HEK293T (cell line): Measurements from ENCODE around the gene UBAC1.

Source experiments
- CTCF ChIA-PET: fragments of 350-600 bp; formaldehyde crosslinking; extraction: SDS; loops from one replicate; lab custom pipeline; 2021; ENCODE audit warnings: antibody characterized with exemption, inconsistent platforms; lab: Yijun Ruan, JAX
- POLR2A ChIA-PET: fragments of 350-600 bp; formaldehyde crosslinking; extraction: SDS; loops from one replicate; lab custom pipeline; 2020; ENCODE audit warnings: antibody characterized with exemption, inconsistent platforms; lab: Yijun Ruan, JAX
- DNase-seq: peaks from one replicate; pipeline ENCODE4 v3.0.0; 2012; ENCODE audit warnings: mixed read lengths; ENCODE audit errors: extremely low spot score
- ARNT ChIP-seq: fragments of 450-650 bp; IDR thresholded peaks from 2 replicates; pipeline ENCODE4 v1.6.1; 2017; ENCODE audit warnings: mild to moderate bottlenecking
- BHLHE40 ChIP-seq: fragments of 450-650 bp; IDR thresholded peaks from 2 replicates; pipeline ENCODE4 v1.6.1; 2016; ENCODE audit warnings: mild to moderate bottlenecking, moderate library complexity, borderline replicate concordance
- CTBP1 ChIP-seq: fragments of 450-650 bp; IDR thresholded peaks from 2 replicates; pipeline ENCODE4 v1.6.1; 2016; ENCODE audit warnings: borderline replicate concordance
- ELF4 ChIP-seq: fragments of 450-650 bp; IDR thresholded peaks from 2 replicates; pipeline ENCODE4 v1.6.1; 2017; ENCODE audit warnings: antibody characterized with exemption
- FOXA1 ChIP-seq: fragments of 450-650 bp; IDR thresholded peaks from 2 replicates; pipeline ENCODE4 v1.6.1; 2016; ENCODE audit warnings: mild to moderate bottlenecking
- FOXK2 ChIP-seq: fragments of 450-650 bp; IDR thresholded peaks from 2 replicates; pipeline ENCODE4 v1.6.1; 2016; ENCODE audit warnings: mild to moderate bottlenecking
- FOXM1 ChIP-seq: fragments of 450-650 bp; IDR thresholded peaks from 2 replicates; pipeline ENCODE4 v1.6.1; 2017; ENCODE audit warnings: mild to moderate bottlenecking, borderline replicate concordance
- HDGF ChIP-seq: fragments of 450-650 bp; IDR thresholded peaks from 2 replicates; pipeline ENCODE4 v1.6.1; 2017; ENCODE audit warnings: antibody characterized with exemption, borderline replicate concordance
- L3MBTL2 ChIP-seq: fragments of 450-650 bp; conservative IDR thresholded peaks from 2 replicates; pipeline ENCODE4 v1.6.1; 2016; ENCODE audit warnings: mild to moderate bottlenecking
- LEF1 ChIP-seq: fragments of 450-650 bp; IDR thresholded peaks from 2 replicates; pipeline ENCODE4 v1.6.1; 2017; ENCODE audit warnings: mild to moderate bottlenecking, borderline replicate concordance
- NFRKB ChIP-seq: fragments of 450-650 bp; IDR thresholded peaks from 2 replicates; pipeline ENCODE4 v1.6.1; 2016; ENCODE audit warnings: mild to moderate bottlenecking, moderate library complexity
- SP1 ChIP-seq: fragments of 450-650 bp; IDR thresholded peaks from 2 replicates; pipeline ENCODE4 v1.6.1; 2017
- SUZ12 ChIP-seq: fragments of 450-650 bp; IDR thresholded peaks from 2 replicates; pipeline ENCODE4 v1.6.1; 2016; ENCODE audit warnings: mild to moderate bottlenecking
- TARDBP ChIP-seq: fragments of 450-650 bp; IDR thresholded peaks from 2 replicates; pipeline ENCODE4 v1.6.1; 2016
- ZNF384 ChIP-seq: fragments of 450-650 bp; IDR thresholded peaks from 2 replicates; pipeline ENCODE4 v1.6.1; 2016
- TF ChIP-seq, protein P1 (sequence below): fragments of 450-650 bp; IDR thresholded peaks from 2 replicates; pipeline ENCODE4 v1.6.1; 2016

The UBAC1 gene

GRCh38 chr9:135886147-135886981 is 74.8 kb downstream of the UBAC1 start:
- DNase-seq, result no peak
- ChIA-PET POLR2A (no interaction called here), CTCF (no interaction called here)
- TF ChIP-seq FOXA1 (no peak), FOXK2 (no peak), NFRKB (no peak), CTBP1 (no peak)

DNA sequence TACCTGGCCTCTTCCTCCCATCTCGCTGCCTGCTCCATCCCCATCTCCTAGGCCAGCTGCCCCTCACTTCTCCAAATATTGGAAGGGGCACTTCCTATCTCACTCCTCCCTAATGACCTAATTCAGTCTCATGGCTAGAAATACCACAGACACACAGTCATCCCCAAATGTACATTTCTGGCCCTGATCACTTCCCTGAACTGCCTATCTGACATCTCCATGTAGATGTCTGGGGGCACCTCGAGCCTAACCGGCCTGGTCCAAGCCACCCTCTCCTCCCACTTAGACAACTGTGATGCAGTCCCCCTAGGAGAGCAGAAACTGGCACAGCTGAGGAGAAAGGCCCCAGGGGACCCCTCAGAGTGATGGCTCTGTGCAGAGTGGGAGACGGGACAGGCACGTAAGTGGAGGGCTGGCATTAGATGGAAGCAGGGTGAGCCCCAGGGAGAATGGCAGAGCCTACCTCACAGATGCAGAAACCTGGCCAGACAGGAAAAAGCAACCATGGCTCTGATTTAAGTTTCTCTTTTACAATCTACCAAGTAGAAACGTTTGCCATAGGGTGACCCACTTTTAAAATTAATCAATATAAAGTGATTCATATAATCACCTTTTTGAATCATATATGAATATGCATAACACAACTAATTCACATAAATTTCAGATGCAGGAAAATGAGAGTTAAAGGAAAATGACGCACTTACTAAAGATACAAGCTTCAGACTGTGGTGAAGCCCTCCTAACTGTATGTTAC is 75.9 kb downstream of the UBAC1 start:
- TF ChIP-seq TARDBP (no peak), CTBP1 (no peak), FOXA1 (no peak), ELF4 (no peak), FOXM1 (no peak), BHLHE40 (no peak), LEF1 (no peak), SP1 (no peak), ZNF384 (no peak), L3MBTL2 (no peak), NFRKB (no peak), SUZ12 (no peak), ARNT (no peak), HDGF (no peak), FOXK2 (no peak)
- TF ChIP-seq, protein P1, sequence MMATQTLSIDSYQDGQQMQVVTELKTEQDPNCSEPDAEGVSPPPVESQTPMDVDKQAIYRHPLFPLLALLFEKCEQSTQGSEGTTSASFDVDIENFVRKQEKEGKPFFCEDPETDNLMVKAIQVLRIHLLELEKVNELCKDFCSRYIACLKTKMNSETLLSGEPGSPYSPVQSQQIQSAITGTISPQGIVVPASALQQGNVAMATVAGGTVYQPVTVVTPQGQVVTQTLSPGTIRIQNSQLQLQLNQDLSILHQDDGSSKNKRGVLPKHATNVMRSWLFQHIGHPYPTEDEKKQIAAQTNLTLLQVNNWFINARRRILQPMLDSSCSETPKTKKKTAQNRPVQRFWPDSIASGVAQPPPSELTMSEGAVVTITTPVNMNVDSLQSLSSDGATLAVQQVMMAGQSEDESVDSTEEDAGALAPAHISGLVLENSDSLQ, result no peak
- no peak for DNase-seq
- POLR2A ChIA-PET, result no interaction called here
- CTCF ChIA-PET, result no interaction called here

DNA sequence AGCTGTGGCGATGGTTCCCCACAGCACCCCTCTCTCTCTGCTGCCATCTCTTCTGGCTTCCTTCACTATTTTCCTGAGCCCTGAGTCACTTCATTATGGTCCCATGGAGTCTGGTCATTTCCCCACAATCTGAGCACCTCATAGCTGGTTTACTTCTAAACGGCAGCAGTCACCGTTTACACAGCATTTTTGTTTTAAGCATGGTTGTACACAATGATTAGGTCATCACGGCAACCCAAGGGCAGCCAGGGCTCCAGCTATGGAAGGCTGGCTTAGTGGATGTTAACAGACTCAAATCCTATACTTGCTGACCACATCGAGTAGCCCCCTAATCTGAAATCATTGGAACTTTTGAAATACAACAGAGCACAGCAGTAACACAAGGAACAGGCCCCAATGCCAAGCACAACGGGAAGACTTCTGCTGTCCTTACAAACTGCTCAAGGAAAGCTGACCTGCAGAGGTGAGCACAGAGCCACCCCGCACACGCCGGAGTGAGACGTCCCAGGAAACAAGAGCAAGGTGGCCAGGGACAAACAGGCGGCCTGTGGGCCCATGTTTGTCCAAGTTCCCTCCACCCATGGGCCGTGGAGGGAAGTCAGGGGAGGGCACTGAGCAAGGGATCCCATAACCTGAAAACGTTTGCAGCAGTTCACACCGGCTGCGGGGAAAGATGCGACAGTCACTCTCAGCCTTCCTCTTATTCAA is 76.7 kb downstream of the UBAC1 start:
- CTCF ChIA-PET, result interaction anchor here (0.7 kb wide), 1 partner anchor 33 kb away, joined by 3 read pairs; no protein-coding TSS in a partner anchor
- no peak for TF ChIP-seq NFRKB
- TF ChIP-seq BHLHE40, result no peak
- TF ChIP-seq ARNT, result no peak
- TF ChIP-seq, protein P1, result no peak
- TF ChIP-seq HDGF, result no peak
- no peak for TF ChIP-seq ELF4
- TF ChIP-seq FOXM1, result no peak
- POLR2A ChIA-PET, result no interaction called here
- DNase-seq, result no peak

DNA sequence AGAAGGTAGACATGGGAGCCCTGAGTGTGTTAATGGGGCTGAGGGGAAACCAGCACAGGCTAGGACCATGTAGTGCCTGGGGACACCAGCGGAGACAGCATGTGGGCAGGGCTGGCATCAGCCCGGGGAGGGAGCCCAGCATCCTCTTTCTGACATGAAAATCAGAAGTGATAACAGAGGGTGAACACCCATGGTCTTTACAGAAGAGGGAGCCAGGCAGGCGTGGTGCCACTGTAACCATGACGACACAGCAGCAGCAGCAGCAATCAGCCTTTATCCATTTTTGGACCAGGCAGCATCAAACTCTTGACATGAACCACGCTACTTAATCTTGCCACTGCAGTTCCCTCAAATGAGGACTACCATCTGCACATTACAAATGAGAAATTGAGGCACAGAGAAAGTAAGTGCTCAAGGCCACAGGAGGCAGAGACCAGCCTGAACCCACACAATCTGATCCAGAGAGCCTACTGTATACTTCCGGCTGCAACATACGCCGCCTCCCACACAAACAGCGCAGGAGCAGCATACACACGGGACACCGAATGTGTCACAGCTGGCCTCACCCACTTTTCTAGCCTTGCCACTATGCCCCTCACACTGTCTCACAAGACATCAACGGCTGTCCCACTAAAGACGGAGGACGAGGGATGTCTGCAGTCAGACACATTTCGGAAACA is 77.6 kb downstream of the UBAC1 start:
- POLR2A ChIA-PET, result no interaction called here
- DNase-seq, result no peak
- TF ChIP-seq FOXA1 (no peak), FOXM1 (no peak), ZNF384 (no peak), TARDBP (no peak), SUZ12 (no peak), BHLHE40 (no peak), CTBP1 (no peak), LEF1 (no peak)
- CTCF ChIA-PET, result interaction anchor here (0.7 kb wide), 1 partner anchor 32 kb away, joined by 3 read pairs; no protein-coding TSS in a partner anchor
